ENCODE data around the gene GBA2. TPM values are rescaled to one million over a fixed set of nuclear protein-coding genes. Genes with fewer than 3 reads are reported as not detected.

The GBA2 gene
- polyA plus RNA-seq, 3 donors = 18.1 to 130 (median 26.4) TPM

DNA sequence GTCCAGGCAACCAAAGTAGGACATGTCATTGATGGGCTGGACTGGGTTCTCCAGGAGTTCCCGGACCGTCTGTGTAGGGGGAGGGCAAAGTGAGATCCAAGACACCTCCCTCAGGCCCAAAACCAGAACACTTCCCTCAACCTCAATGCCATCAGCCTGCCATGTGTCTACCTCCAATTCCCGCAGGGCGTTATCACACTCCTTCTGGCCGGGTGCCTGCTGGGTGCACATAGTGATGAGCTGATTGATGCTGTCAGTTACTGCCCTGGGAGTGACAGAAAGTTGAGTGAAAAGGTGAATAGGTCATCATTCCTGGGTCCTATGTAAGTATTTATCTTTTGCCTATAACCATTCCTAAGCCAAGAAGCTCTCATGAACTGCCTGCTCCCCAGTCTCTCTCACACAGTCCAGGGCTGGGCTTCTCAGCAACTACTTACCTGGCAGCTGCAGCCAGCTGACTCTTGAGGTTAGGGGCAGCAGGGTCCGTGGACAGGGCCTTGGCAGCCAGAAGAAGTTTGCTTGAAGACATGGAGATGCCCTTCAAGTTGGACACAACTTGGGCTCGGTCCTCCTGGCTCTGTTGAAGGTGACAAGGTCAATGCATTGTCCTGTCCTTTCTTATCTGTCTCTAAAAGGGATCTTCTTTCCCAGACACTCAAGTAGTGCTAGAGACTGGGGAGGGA, 38.1 kb downstream of the GBA2 start:
- H3K36me3 ChIP-seq (replicated peaks in 1 of 2; ENCODE audit: control insufficient read depth in 1 of 2, insufficient read depth in 2 of 2, low read length in 2 of 2) = peaks cover 93 to 99% of the 10 kb centered on the region in 2 donors
- intact Hi-C loops (cut with micrococcal nuclease) = no loop called here
- H3K27me3 ChIP-seq (ENCODE audit: control insufficient read depth in 2 of 2, insufficient read depth in 2 of 2, low read length in 2 of 2) = no peaks in the 10 kb centered on the region
- H3K4me2 ChIP-seq (replicated peaks; ENCODE audit: extremely low read depth, low read length, poor library complexity, severe bottlenecking) = no peak overlapping the region
- no peak overlapping the region for H3K9ac ChIP-seq (ENCODE audit: insufficient read depth, low read length, poor library complexity, severe bottlenecking)
- peaks cover 97% of the 10 kb centered on the region for H4K20me1 ChIP-seq (ENCODE audit: insufficient read depth, low read length)
- Mint-ChIP-seq H3K4me3 (no peak overlapping the region), H3K36me3 (peaks cover 0 to 90% of the 10 kb centered on the region in 2 donors), H3K9me3 (no peaks in the 10 kb centered on the region), H3K27me3 (ENCODE audit: low read depth in 3 of 3) (peaks cover 0 to 2% (median 0%) of the 10 kb centered on the region in 3 donors), H3K27ac (peak overlapping the region in 3 of 7 donors; percentile 32 to 42 (median 38)), H3K4me1 (no peaks in the 10 kb centered on the region)
- H3K4me3 ChIP-seq (replicated peaks in 1 of 3; ENCODE audit: low read depth in 2 of 3, low read length in 3 of 3) = no peak overlapping the region
- no peak for DNase-seq
- no peak overlapping the region for H2AFZ ChIP-seq (ENCODE audit: insufficient read depth, low read depth, low read length, poor library complexity, severe bottlenecking)
- no peaks in the 10 kb centered on the region for H3K4me1 ChIP-seq (ENCODE audit: control insufficient read depth in 1 of 2, insufficient read depth in 2 of 2, low read length in 2 of 2)
- H3K79me2 ChIP-seq (ENCODE audit: insufficient read depth, low read length) = peaks cover 7% of the 10 kb centered on the region
- 88% methylated on average over 1 of the region's 7 CpGs for WGBS (ENCODE audit: insufficient coverage)
- H3K9me3 ChIP-seq (replicated peaks in 1 of 2; ENCODE audit: control insufficient read depth in 1 of 2, insufficient read depth in 1 of 2, low read length in 2 of 2) = no peaks in the 10 kb centered on the region
- peak overlapping the region in 1 of 2 donors; percentile 4 for H3K27ac ChIP-seq (ENCODE audit: low read depth in 1 of 2, low read length in 2 of 2)
- TF ChIP-seq, protein P1, sequence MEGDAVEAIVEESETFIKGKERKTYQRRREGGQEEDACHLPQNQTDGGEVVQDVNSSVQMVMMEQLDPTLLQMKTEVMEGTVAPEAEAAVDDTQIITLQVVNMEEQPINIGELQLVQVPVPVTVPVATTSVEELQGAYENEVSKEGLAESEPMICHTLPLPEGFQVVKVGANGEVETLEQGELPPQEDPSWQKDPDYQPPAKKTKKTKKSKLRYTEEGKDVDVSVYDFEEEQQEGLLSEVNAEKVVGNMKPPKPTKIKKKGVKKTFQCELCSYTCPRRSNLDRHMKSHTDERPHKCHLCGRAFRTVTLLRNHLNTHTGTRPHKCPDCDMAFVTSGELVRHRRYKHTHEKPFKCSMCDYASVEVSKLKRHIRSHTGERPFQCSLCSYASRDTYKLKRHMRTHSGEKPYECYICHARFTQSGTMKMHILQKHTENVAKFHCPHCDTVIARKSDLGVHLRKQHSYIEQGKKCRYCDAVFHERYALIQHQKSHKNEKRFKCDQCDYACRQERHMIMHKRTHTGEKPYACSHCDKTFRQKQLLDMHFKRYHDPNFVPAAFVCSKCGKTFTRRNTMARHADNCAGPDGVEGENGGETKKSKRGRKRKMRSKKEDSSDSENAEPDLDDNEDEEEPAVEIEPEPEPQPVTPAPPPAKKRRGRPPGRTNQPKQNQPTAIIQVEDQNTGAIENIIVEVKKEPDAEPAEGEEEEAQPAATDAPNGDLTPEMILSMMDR (IDR thresholded peaks at IDR 0.05) = no peak

DNA sequence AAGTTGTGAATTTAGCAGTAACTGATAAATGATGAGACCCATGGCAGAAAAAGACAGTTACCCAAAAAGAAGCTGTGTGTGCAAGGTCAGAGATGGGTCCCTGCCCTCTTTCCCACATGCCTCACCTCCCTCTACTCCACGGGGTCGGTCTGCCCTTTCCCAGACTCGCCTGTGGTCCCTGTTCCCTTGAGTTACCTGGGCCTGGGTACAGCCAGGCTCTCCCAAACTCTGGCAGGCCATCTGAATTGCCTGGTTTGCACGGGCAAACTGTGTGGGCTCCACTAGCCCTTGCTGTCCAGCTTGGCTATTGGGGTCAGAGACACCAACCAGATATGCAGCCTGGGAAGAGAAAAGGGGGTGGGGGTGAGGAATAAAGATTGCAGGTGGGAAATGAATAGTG, 40.9 kb downstream of the GBA2 start:
- H3K4me3 Mint-ChIP-seq = no peak overlapping the region
- no peaks in the 10 kb centered on the region for H3K4me1 Mint-ChIP-seq
- Histone ChIP-seq H3K4me2 (replicated peaks; ENCODE audit: extremely low read depth, low read length, poor library complexity, severe bottlenecking) (no peak overlapping the region), H3K79me2 (ENCODE audit: insufficient read depth, low read length) (no peaks in the 10 kb centered on the region), H3K36me3 (replicated peaks in 1 of 2; ENCODE audit: control insufficient read depth in 1 of 2, insufficient read depth in 2 of 2, low read length in 2 of 2) (peaks cover 96 to 99% of the 10 kb centered on the region in 2 donors), H3K27me3 (ENCODE audit: control insufficient read depth in 2 of 2, insufficient read depth in 2 of 2, low read length in 2 of 2) (no peaks in the 10 kb centered on the region), H3K27ac (ENCODE audit: low read depth in 1 of 2, low read length in 2 of 2) (no peak overlapping the region), H4K20me1 (ENCODE audit: insufficient read depth, low read length) (peaks cover 97% of the 10 kb centered on the region), H3K9ac (ENCODE audit: insufficient read depth, low read length, poor library complexity, severe bottlenecking) (no peak overlapping the region), H3K4me3 (replicated peaks in 1 of 3; ENCODE audit: low read depth in 2 of 3, low read length in 3 of 3) (no peak overlapping the region), H2AFZ (ENCODE audit: insufficient read depth, low read depth, low read length, poor library complexity, severe bottlenecking) (no peak overlapping the region), H3K9me3 (replicated peaks in 1 of 2; ENCODE audit: control insufficient read depth in 1 of 2, insufficient read depth in 1 of 2, low read length in 2 of 2) (no peaks in the 10 kb centered on the region), H3K4me1 (ENCODE audit: control insufficient read depth in 1 of 2, insufficient read depth in 2 of 2, low read length in 2 of 2) (no peaks in the 10 kb centered on the region)
- no peak overlapping the region for H3K27ac Mint-ChIP-seq
- intact Hi-C loops (cut with micrococcal nuclease) = no loop called here
- peaks cover 0 to 90% of the 10 kb centered on the region in 2 donors for H3K36me3 Mint-ChIP-seq
- TF ChIP-seq, protein P1 (IDR thresholded peaks at IDR 0.05) = no peak
- H3K27me3 Mint-ChIP-seq (ENCODE audit: low read depth in 3 of 3) = peaks cover 0 to 2% (median 0%) of the 10 kb centered on the region in 3 donors
- DNase-seq = no peak
- H3K9me3 Mint-ChIP-seq = no peaks in the 10 kb centered on the region
- 100% methylated on average over 4 of the region's 4 CpGs for WGBS (ENCODE audit: insufficient coverage)

All from CD14-positive monocyte (primary cell).